Measurements from ENCODE around the gene RGS11. TPM values are rescaled to one million over a fixed set of nuclear protein-coding genes. Genes with fewer than 3 reads are reported as not detected.
A peak's percentile ranks its signal among the peaks of the same experiment; 100 is the strongest.

RGS11 gene
- total and polyA plus RNA-seq, 11 donors = 1.1 to 19.5 (median 11.8) TPM

- no peak overlapping the region for H3K27ac ChIP-seq
- peaks cover 0 to 44% (median 8%) of the 10 kb centered on the region in 9 donors for H3K27me3 ChIP-seq
- ATAC-seq = no peak
- H3K9me3 ChIP-seq = no peaks in the 10 kb centered on the region
- intact Hi-C loops (cut with DNase I) = no loop called here
- no peaks in the 10 kb centered on the region for H3K36me3 ChIP-seq
- WGBS, 4 donors = 7 to 38% (median 22%) methylated on average over 8 to 47 of the region's 47 CpGs
- DNase-seq = no peak
- TF ChIP-seq CTCF (IDR thresholded peaks at IDR 0.05) (no peak), POLR2A (IDR thresholded peaks at IDR 0.05) (no peak)
- peak overlapping the region in 9 of 12 donors; percentile 27 to 52 (median 43) for H3K4me3 ChIP-seq
- H3K4me1 ChIP-seq = peaks cover 0 to 40% (median 10%) of the 10 kb centered on the region in 12 donors
Observed at GRCh38 chr16:280005-280460, 4.3 kb upstream of the RGS11 start.

DNA sequence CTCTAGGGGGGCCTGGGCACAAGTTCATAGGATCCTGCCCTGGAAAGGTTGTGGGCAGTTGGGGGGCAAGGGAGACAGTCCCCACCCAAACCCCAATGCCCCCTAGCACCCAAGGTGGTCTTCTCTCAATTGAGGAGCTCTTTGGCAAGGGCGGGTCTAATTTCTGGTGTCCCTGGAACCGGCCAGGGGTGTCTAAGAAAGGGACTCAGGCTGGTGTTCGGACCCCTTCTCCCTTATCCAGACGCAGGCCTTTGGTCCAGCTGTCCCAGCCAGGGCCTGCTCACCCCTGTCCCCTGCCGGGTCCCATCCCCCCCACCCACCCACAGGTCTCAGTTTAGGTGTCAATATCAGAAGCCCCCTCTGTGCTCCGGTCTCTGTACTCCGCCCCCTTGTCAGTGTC, 3.8 kb upstream of the RGS11 start:
- Histone ChIP-seq H3K27me3 (peaks cover 0 to 49% (median 8%) of the 10 kb centered on the region in 9 donors), H3K36me3 (no peaks in the 10 kb centered on the region), H3K4me1 (peaks cover 0 to 45% (median 12%) of the 10 kb centered on the region in 12 donors), H3K9me3 (no peaks in the 10 kb centered on the region), H3K27ac (no peak overlapping the region), H3K4me3 (no peak overlapping the region)
- 68 to 94% (median 86%) methylated on average over 7 of the region's 7 CpGs for WGBS, 4 donors
- TF ChIP-seq CTCF (IDR thresholded peaks at IDR 0.05) = no peak
- no peak for TF ChIP-seq POLR2A (IDR thresholded peaks at IDR 0.05)
- intact Hi-C loops (cut with DNase I) = no loop called here
- DNase-seq (no peak), ATAC-seq (no peak)

- Histone ChIP-seq H3K36me3 (no peaks in the 10 kb centered on the region), H3K4me3 (no peak overlapping the region), H3K4me1 (peaks cover 0 to 48% (median 12%) of the 10 kb centered on the region in 12 donors), H3K9me3 (no peaks in the 10 kb centered on the region), H3K27ac (no peak overlapping the region), H3K27me3 (peaks cover 0 to 53% (median 8%) of the 10 kb centered on the region in 9 donors)
- peak; percentile 16 to 63 (median 48) for ATAC-seq
- no peak for TF ChIP-seq POLR2A (IDR thresholded peaks at IDR 0.05)
- DNase-seq = peak in 2 of 5 donors; percentile 50 to 59
- WGBS, 4 donors = 54 to 66% (median 62%) methylated on average over 6 of the region's 6 CpGs
- intact Hi-C loops (cut with DNase I) = no loop called here
Observed at GRCh38 chr16:278863-279366, 3.2 kb upstream of the RGS11 start.

DNA sequence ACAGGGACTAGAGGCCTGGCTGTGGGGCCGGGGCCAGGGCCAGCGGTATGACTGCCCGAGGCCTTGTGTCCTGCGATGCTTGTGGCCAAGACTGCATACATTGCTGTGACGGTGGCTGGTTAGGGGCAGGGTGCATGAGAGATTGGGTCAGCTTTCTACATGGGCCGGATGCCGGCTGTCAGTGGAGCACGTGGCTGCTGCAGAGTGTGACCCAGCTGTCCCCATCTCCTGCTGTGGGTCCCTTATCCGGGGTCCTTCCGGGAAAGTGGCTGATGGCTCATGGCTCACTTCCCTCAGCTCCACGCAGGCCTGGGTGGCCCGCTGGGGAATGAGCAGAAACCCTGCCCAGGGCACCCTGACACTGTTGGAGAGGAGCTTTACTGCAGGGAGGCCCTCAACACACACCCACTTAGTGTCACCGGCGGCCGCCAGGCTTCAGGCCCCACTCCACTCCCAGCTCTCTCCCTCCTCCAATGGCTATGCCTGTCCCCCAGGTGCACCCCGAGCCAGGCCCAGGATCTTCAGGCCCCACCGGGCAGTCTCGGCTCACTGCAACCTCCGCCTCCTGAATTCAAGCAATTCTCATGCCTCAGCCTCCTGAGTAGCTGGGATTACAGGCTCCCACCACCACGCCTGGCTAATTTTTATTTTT, 808 bp upstream of the RGS11 start:
- ATAC-seq (peak in 1 of 4 donors; percentile 10), DNase-seq (no peak)
- Histone ChIP-seq H3K27ac (peak overlapping the region in 2 of 12 donors; percentile 41 to 50), H3K9me3 (no peaks in the 10 kb centered on the region), H3K4me3 (peak overlapping the region in 5 of 12 donors; percentile 53 to 73 (median 60)), H3K27me3 (peaks cover 0 to 48% (median 8%) of the 10 kb centered on the region in 9 donors), H3K36me3 (no peaks in the 10 kb centered on the region), H3K4me1 (peaks cover 0 to 46% (median 12%) of the 10 kb centered on the region in 12 donors)
- intact Hi-C loops (cut with DNase I) = no loop called here
- 72 to 79% (median 76%) methylated on average over 19 to 20 of the region's 20 CpGs for WGBS, 4 donors
- TF ChIP-seq CTCF (IDR thresholded peaks at IDR 0.05) = no peak
- no peak for TF ChIP-seq POLR2A (IDR thresholded peaks at IDR 0.05)

Data from heart left ventricle (tissue), 16 donors.